ENCODE data around the gene ORM1.
A peak's percentile ranks its signal among the peaks of the same experiment; 100 is the strongest.

Gene ORM1

GRCh38 chr9:114312513-114312875 lies 10.4 kb upstream of the ORM1 start:
- H3K4ac ChIP-seq (ENCODE audit: low read depth, low read length) = no peak overlapping the region
- peaks cover 2 to 4% of the 10 kb centered on the region in 2 experiments for H3K4me1 ChIP-seq (ENCODE audit: control insufficient read depth in 1 of 2, insufficient read depth in 2 of 2, low read length in 2 of 2)
- H4K91ac ChIP-seq (ENCODE audit: low read depth, low read length) = no peak overlapping the region
- no peak overlapping the region for H2AFZ ChIP-seq (ENCODE audit: insufficient read depth, low read length, poor library complexity)
- H3K27me3 ChIP-seq (ENCODE audit: insufficient read depth, low read length) = no peaks in the 10 kb centered on the region
- no peak overlapping the region for H3K14ac ChIP-seq (ENCODE audit: low read length)
- H3K79me1 ChIP-seq (ENCODE audit: low read length) = no peaks in the 10 kb centered on the region
- no peak overlapping the region for H3K18ac ChIP-seq (ENCODE audit: low read length)
- no peaks in the 10 kb centered on the region for H3K79me2 ChIP-seq (ENCODE audit: control insufficient read depth, insufficient read depth, low read length, poor library complexity)
- H2BK12ac ChIP-seq (ENCODE audit: low read length) = no peak overlapping the region
- H4K8ac ChIP-seq (ENCODE audit: low read depth, low read length) = no peak overlapping the region
- peaks cover 26 to 27% of the 10 kb centered on the region in 2 experiments for H3K36me3 ChIP-seq (ENCODE audit: control insufficient read depth in 1 of 2, insufficient read depth in 2 of 2, low read length in 2 of 2)
- H3K23ac ChIP-seq (ENCODE audit: low read length) = no peak overlapping the region
- H2BK120ac ChIP-seq (ENCODE audit: insufficient read depth, low read length, poor library complexity) = no peak overlapping the region
- no peak overlapping the region for H3K27ac ChIP-seq (ENCODE audit: low read depth, low read length)
- no peak overlapping the region for H3K4me2 ChIP-seq (ENCODE audit: low read length)
- DNase-seq = no peak
- WGBS (ENCODE audit: extremely low coverage, insufficient coverage, insufficient read length) = no CpG with 5 or more reads among the region's 8 CpGs
- no peak overlapping the region for H4K12ac ChIP-seq (ENCODE audit: low read depth, low read length)
- peaks cover 4% of the 10 kb centered on the region for H3K9me3 ChIP-seq (ENCODE audit: insufficient read depth, low read depth, low read length)
- H3K4me3 ChIP-seq (ENCODE audit: low read depth, low read length) = no peak overlapping the region
- no peak overlapping the region for H2AK5ac ChIP-seq (ENCODE audit: low read length)
- no peak overlapping the region for H3K9ac ChIP-seq (ENCODE audit: low read length)
- no peak overlapping the region for H2BK5ac ChIP-seq (ENCODE audit: low read depth, low read length, poor library complexity)

DNA sequence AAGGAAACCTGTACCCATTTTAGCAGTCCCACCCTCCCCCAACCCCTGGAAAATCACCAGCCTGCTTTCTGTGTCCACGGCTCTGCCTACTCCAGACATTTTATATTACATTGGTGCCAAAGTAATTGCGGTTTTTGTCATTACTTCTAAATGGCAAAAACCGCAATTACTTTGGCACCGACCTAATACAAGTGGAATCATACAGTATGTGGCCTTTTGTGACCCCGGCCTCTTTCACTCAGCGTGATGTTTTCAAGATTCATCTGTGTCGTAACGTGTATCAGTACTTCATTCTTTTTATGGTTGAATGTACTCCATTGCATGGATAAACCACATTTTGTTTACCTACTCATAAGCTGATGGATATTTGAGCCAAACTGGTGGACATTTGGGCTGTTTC lies 9.7 kb upstream of the ORM1 start:
- WGBS (ENCODE audit: extremely low coverage, insufficient coverage, insufficient read length) = no CpG with 5 or more reads among the region's 8 CpGs
- Histone ChIP-seq H3K23ac (ENCODE audit: low read length) (no peak overlapping the region), H2AK5ac (ENCODE audit: low read length) (no peak overlapping the region), H3K79me2 (ENCODE audit: control insufficient read depth, insufficient read depth, low read length, poor library complexity) (no peaks in the 10 kb centered on the region), H2BK5ac (ENCODE audit: low read depth, low read length, poor library complexity) (no peak overlapping the region), H3K9me3 (ENCODE audit: insufficient read depth, low read depth, low read length) (peaks cover 4% of the 10 kb centered on the region), H2BK12ac (ENCODE audit: low read length) (no peak overlapping the region), H3K27me3 (ENCODE audit: insufficient read depth, low read length) (no peaks in the 10 kb centered on the region), H3K4me1 (ENCODE audit: control insufficient read depth in 1 of 2, insufficient read depth in 2 of 2, low read length in 2 of 2) (peaks cover 2 to 4% of the 10 kb centered on the region in 2 experiments), H4K91ac (ENCODE audit: low read depth, low read length) (no peak overlapping the region), H3K4me3 (ENCODE audit: low read depth, low read length) (no peak overlapping the region), H3K27ac (ENCODE audit: low read depth, low read length) (no peak overlapping the region), H3K9ac (ENCODE audit: low read length) (no peak overlapping the region), H3K79me1 (ENCODE audit: low read length) (no peaks in the 10 kb centered on the region), H3K14ac (ENCODE audit: low read length) (no peak overlapping the region), H2BK120ac (ENCODE audit: insufficient read depth, low read length, poor library complexity) (no peak overlapping the region), H4K8ac (ENCODE audit: low read depth, low read length) (no peak overlapping the region), H3K36me3 (ENCODE audit: control insufficient read depth in 1 of 2, insufficient read depth in 2 of 2, low read length in 2 of 2) (peaks cover 22% of the 10 kb centered on the region in 2 experiments), H3K18ac (ENCODE audit: low read length) (no peak overlapping the region), H2AFZ (ENCODE audit: insufficient read depth, low read length, poor library complexity) (no peak overlapping the region), H4K12ac (ENCODE audit: low read depth, low read length) (no peak overlapping the region), H3K4me2 (ENCODE audit: low read length) (no peak overlapping the region), H3K4ac (ENCODE audit: low read depth, low read length) (no peak overlapping the region)
- DNase-seq = no peak

DNA sequence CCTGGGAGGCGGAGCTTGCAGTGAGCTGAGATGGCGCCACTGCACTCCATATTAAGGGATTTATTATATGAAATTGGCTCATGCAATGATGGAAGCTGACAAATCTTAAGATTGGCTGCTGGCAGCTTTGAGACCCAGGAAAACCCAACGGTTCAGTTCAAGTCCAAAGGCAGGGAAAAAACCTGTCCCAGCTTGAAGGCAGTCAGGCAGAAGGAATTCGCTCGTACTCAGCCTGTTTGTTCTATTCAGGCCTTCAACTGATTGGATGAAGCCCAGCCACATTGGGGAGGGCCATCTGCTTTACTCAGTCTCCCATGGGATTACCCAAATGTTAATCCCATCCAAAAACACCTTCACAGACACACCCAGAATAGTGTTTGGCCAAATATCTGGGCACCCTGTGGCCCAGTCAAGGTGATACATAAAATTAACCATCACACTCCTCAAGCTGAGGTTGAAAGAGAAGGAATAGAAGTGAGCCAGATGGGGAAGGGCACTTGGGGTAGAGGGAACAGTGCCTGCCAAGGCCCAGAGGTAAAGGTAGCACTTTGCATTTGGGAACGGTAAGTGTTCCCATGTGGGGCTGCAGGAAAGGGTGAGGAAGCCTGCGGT lies 8.5 kb upstream of the ORM1 start:
- Histone ChIP-seq H3K9me3 (ENCODE audit: insufficient read depth, low read depth, low read length) (peaks cover 4% of the 10 kb centered on the region), H3K36me3 (ENCODE audit: control insufficient read depth in 1 of 2, insufficient read depth in 2 of 2, low read length in 2 of 2) (peaks cover 11% of the 10 kb centered on the region in 2 experiments), H2BK120ac (ENCODE audit: insufficient read depth, low read length, poor library complexity) (no peak overlapping the region), H3K79me1 (ENCODE audit: low read length) (no peaks in the 10 kb centered on the region), H2AK5ac (ENCODE audit: low read length) (no peak overlapping the region), H3K79me2 (ENCODE audit: control insufficient read depth, insufficient read depth, low read length, poor library complexity) (no peaks in the 10 kb centered on the region), H4K8ac (ENCODE audit: low read depth, low read length) (no peak overlapping the region), H2BK12ac (ENCODE audit: low read length) (no peak overlapping the region), H3K18ac (ENCODE audit: low read length) (no peak overlapping the region), H3K23ac (ENCODE audit: low read length) (no peak overlapping the region), H3K14ac (ENCODE audit: low read length) (no peak overlapping the region), H3K4ac (ENCODE audit: low read depth, low read length) (no peak overlapping the region), H3K9ac (ENCODE audit: low read length) (no peak overlapping the region), H3K4me2 (ENCODE audit: low read length) (no peak overlapping the region), H4K12ac (ENCODE audit: low read depth, low read length) (no peak overlapping the region), H3K27ac (ENCODE audit: low read depth, low read length) (no peak overlapping the region), H3K4me3 (ENCODE audit: low read depth, low read length) (no peak overlapping the region), H2AFZ (ENCODE audit: insufficient read depth, low read length, poor library complexity) (no peak overlapping the region), H2BK5ac (ENCODE audit: low read depth, low read length, poor library complexity) (no peak overlapping the region), H4K91ac (ENCODE audit: low read depth, low read length) (no peak overlapping the region), H3K27me3 (ENCODE audit: insufficient read depth, low read length) (no peaks in the 10 kb centered on the region), H3K4me1 (ENCODE audit: control insufficient read depth in 1 of 2, insufficient read depth in 2 of 2, low read length in 2 of 2) (peaks cover 2 to 4% of the 10 kb centered on the region in 2 experiments)
- peak in 1 of 2 donors; percentile 18 for DNase-seq
- no CpG with 5 or more reads among the region's 7 CpGs for WGBS (ENCODE audit: extremely low coverage, insufficient coverage, insufficient read length)

- no peaks in the 10 kb centered on the region for H3K79me1 ChIP-seq (ENCODE audit: low read length)
- no peak overlapping the region for H3K27ac ChIP-seq (ENCODE audit: low read depth, low read length)
- no peak overlapping the region for H2AK5ac ChIP-seq (ENCODE audit: low read length)
- H2BK120ac ChIP-seq (ENCODE audit: insufficient read depth, low read length, poor library complexity) = no peak overlapping the region
- no peak overlapping the region for H3K4ac ChIP-seq (ENCODE audit: low read depth, low read length)
- H3K4me1 ChIP-seq (ENCODE audit: control insufficient read depth in 1 of 2, insufficient read depth in 2 of 2, low read length in 2 of 2) = peaks cover 2 to 4% of the 10 kb centered on the region in 2 experiments
- H2BK12ac ChIP-seq (ENCODE audit: low read length) = no peak overlapping the region
- no peak overlapping the region for H3K9ac ChIP-seq (ENCODE audit: low read length)
- H4K12ac ChIP-seq (ENCODE audit: low read depth, low read length) = no peak overlapping the region
- H3K27me3 ChIP-seq (ENCODE audit: insufficient read depth, low read length) = no peaks in the 10 kb centered on the region
- no peak overlapping the region for H3K4me2 ChIP-seq (ENCODE audit: low read length)
- DNase-seq = peak; percentile 48 to 58
- no peak overlapping the region for H3K23ac ChIP-seq (ENCODE audit: low read length)
- H3K36me3 ChIP-seq (ENCODE audit: control insufficient read depth in 1 of 2, insufficient read depth in 2 of 2, low read length in 2 of 2) = peaks cover 11% of the 10 kb centered on the region in 2 experiments
- no peak overlapping the region for H3K4me3 ChIP-seq (ENCODE audit: low read depth, low read length)
- H3K9me3 ChIP-seq (ENCODE audit: insufficient read depth, low read depth, low read length) = peaks cover 4% of the 10 kb centered on the region
- H2BK5ac ChIP-seq (ENCODE audit: low read depth, low read length, poor library complexity) = no peak overlapping the region
- H3K79me2 ChIP-seq (ENCODE audit: control insufficient read depth, insufficient read depth, low read length, poor library complexity) = no peaks in the 10 kb centered on the region
- no peak overlapping the region for H3K14ac ChIP-seq (ENCODE audit: low read length)
- no peak overlapping the region for H2AFZ ChIP-seq (ENCODE audit: insufficient read depth, low read length, poor library complexity)
- no CpG with 5 or more reads among the region's 8 CpGs for whole genome bisulfite sequencing (ENCODE audit: extremely low coverage, insufficient coverage, insufficient read length)
- H3K18ac ChIP-seq (ENCODE audit: low read length) = no peak overlapping the region
- H4K8ac ChIP-seq (ENCODE audit: low read depth, low read length) = no peak overlapping the region
- H4K91ac ChIP-seq (ENCODE audit: low read depth, low read length) = no peak overlapping the region
Observed at GRCh38 chr9:114314881-114315722, 7.8 kb upstream of the ORM1 start.
